H1 (cell line): ENCODE measurements around the gene FMN2. TPM values are rescaled to one million over a fixed set of nuclear protein-coding genes. Genes with fewer than 3 reads are reported as not detected.

Source experiments
- CTCF ChIA-PET: fragments of 300-600 bp; sonication (Branson Sonifier 250); formaldehyde crosslinking; loops from one replicate; lab custom pipeline; 2021; ENCODE audit not compliant: partially characterized antibody; lab: Charles Lee
- POLR2A ChIA-PET: fragments of 300-600 bp; sonication (Branson Sonifier 250); formaldehyde crosslinking; loops from one replicate; lab custom pipeline; 2021; ENCODE audit warnings: inconsistent platforms; ENCODE audit not compliant: partially characterized antibody; lab: Charles Lee
- DNase-seq, 2 experiments: peaks; one replicate each; pipeline versions ENCODE4 v3.0.0 to v3.0.0-alpha.2; 2010 to 2022; ENCODE audit warnings: low spot score in 2 of 2, low read depth in 1 of 2, mixed read lengths in 1 of 2
- FAIRE-seq: peaks from 2 replicates; lab custom pipeline; 2011; peaks lifted over from hg19 to GRCh38; lab: Jason Lieb, UNC
- H2AFZ ChIP-seq: 2 replicates; pipeline ENCODE4 v1.8.1; 2012; ENCODE audit warnings: low read length, inconsistent platforms
- H2AK5ac ChIP-seq: 2 replicates; pipeline ENCODE4 v1.6.1; 2013; ENCODE audit warnings: low read depth, low read length
- H2BK120ac ChIP-seq: replicated peaks from 2 replicates; pipeline ENCODE3; 2013; ENCODE audit warnings: low read depth, low read length, inconsistent platforms
- H2BK12ac ChIP-seq: 2 replicates; pipeline ENCODE4 v1.6.1; 2013; ENCODE audit warnings: low read depth, low read length
- H2BK15ac ChIP-seq: 2 replicates; pipeline ENCODE4 v1.6.1; 2013; ENCODE audit warnings: low read length
- H2BK20ac ChIP-seq: 2 replicates; pipeline ENCODE4 v1.6.1; 2013; ENCODE audit warnings: low read length
- H2BK5ac ChIP-seq: 2 replicates; pipeline ENCODE4 v1.6.1; 2013; ENCODE audit warnings: low read depth, low read length
- H3K14ac ChIP-seq: 2 replicates; pipeline ENCODE4 v1.6.1; 2013; ENCODE audit warnings: inconsistent platforms; ENCODE audit not compliant: insufficient read length
- H3K18ac ChIP-seq: 2 replicates; pipeline ENCODE4 v1.6.1; 2013; ENCODE audit warnings: low read length; ENCODE audit errors: extremely low read depth
- H3K23ac ChIP-seq: 2 replicates; pipeline ENCODE4 v1.6.1; 2013; ENCODE audit warnings: inconsistent platforms; ENCODE audit not compliant: insufficient read length
- H3K23me2 ChIP-seq: 2 replicates; pipeline ENCODE4 v1.6.1; 2013; ENCODE audit warnings: low read depth, low read length
- H3K27ac ChIP-seq: 2 replicates; pipeline ENCODE4 v1.6.1; 2011; ENCODE audit warnings: low read depth, low read length, inconsistent platforms
- H3K27me3 ChIP-seq, 4 experiments: replicated peaks in 1 of 4; 1 replicate in 1 of 4; 2 replicates in 3 of 4; pipeline versions ENCODE4 v1.6.1 to v1.8.1; 2011 to 2013; ENCODE audit warnings: low read length in 3 of 4, mild to moderate bottlenecking in 3 of 4, inconsistent platforms in 2 of 4, mixed read lengths in 2 of 4, moderate library complexity in 1 of 4; ENCODE audit not compliant: control insufficient read depth in 3 of 4, insufficient read depth in 3 of 4; ENCODE audit errors: extremely low read depth in 1 of 4
- H3K36me3 ChIP-seq, 4 experiments: 2 replicates each; pipeline versions ENCODE4 v1.6.1 to v1.8.1; 2011 to 2013; ENCODE audit warnings: mild to moderate bottlenecking in 4 of 4, low read length in 3 of 4, moderate library complexity in 2 of 4, control low read depth in 1 of 4, inconsistent platforms in 1 of 4; ENCODE audit not compliant: insufficient read depth in 4 of 4, control insufficient read depth in 2 of 4
- H3K4ac ChIP-seq: replicated peaks from 2 replicates; pipeline ENCODE3; 2013; ENCODE audit warnings: low read length, low read depth, mixed read lengths, inconsistent platforms; ENCODE audit not compliant: insufficient read length
- H3K4me1 ChIP-seq, 4 experiments: replicated peaks in 1 of 4; 1 replicate in 1 of 4; 2 replicates in 3 of 4; pipeline versions ENCODE4 v1.6.1 to v1.8.1; 2011 to 2013; ENCODE audit warnings: low read length in 3 of 4, inconsistent platforms in 2 of 4, mixed read lengths in 1 of 4; ENCODE audit not compliant: insufficient read depth in 4 of 4, control insufficient read depth in 3 of 4
- H3K4me2 ChIP-seq, 2 experiments: 2 replicates each; pipeline versions ENCODE4 v1.6.1 to v1.8.1; 2011 to 2013; ENCODE audit warnings: low read depth in 2 of 2, low read length in 2 of 2, control low read depth in 1 of 2, inconsistent platforms in 1 of 2, mild to moderate bottlenecking in 1 of 2; ENCODE audit not compliant: insufficient read depth in 1 of 2
- H3K4me3 ChIP-seq, 4 experiments: fragments of 200-600, 300-600 bp in 1 of 4; sonication (generic), shearing (Covaris generic), sonication (Bioruptor Twin) in 1 of 4; 2 replicates each; pipeline versions ENCODE4 v1.5.1 to v1.8.1; 2011 to 2016; ENCODE audit warnings: low read length in 4 of 4, low read depth in 3 of 4, control low read depth in 2 of 4, inconsistent platforms in 2 of 4, mild to moderate bottlenecking in 2 of 4, mixed read lengths in 1 of 4, moderate library complexity in 1 of 4; ENCODE audit not compliant: insufficient read depth in 2 of 4; ENCODE audit errors: extremely low read depth in 1 of 4
- H3K56ac ChIP-seq: replicated peaks from 2 replicates; pipeline ENCODE3; 2013; ENCODE audit warnings: low read depth, mild to moderate bottlenecking, mixed read lengths, low read length, inconsistent platforms; ENCODE audit not compliant: insufficient read length
- H3K79me1 ChIP-seq: 2 replicates; pipeline ENCODE4 v1.6.1; 2013; ENCODE audit warnings: low read depth, low read length, control low read depth
- H3K79me2 ChIP-seq, 2 experiments: 2 replicates each; pipeline versions ENCODE4 v1.6.1 to v1.8.1; 2012 to 2013; ENCODE audit warnings: low read length in 2 of 2, mild to moderate bottlenecking in 2 of 2, inconsistent platforms in 1 of 2; ENCODE audit not compliant: insufficient read depth in 2 of 2, control insufficient read depth in 1 of 2
- H3K9ac ChIP-seq, 4 experiments: replicated peaks in 1 of 4; 1 replicate in 1 of 4; 2 replicates in 3 of 4; pipeline versions ENCODE4 v1.6.1 to v1.8.1; 2011 to 2013; ENCODE audit warnings: low read depth in 3 of 4, low read length in 3 of 4, control low read depth in 2 of 4, mild to moderate bottlenecking in 2 of 4, moderate library complexity in 2 of 4, inconsistent platforms in 1 of 4; ENCODE audit errors: extremely low read depth in 1 of 4
- H3K9me3 ChIP-seq, 2 experiments: 2 replicates each; pipeline versions ENCODE4 v1.6.1 to v1.8.1; 2012 to 2013; ENCODE audit warnings: mild to moderate bottlenecking in 2 of 2, moderate library complexity in 2 of 2, control low read depth in 1 of 2, inconsistent platforms in 1 of 2, low read depth in 1 of 2, low read length in 1 of 2, mixed read lengths in 1 of 2; ENCODE audit not compliant: insufficient read depth in 2 of 2
- H4K20me1 ChIP-seq, 2 experiments: replicated peaks in 1 of 2; 2 replicates each; pipeline versions ENCODE3 to v1.8.1; 2011 to 2013; ENCODE audit warnings: inconsistent platforms in 2 of 2, low read length in 2 of 2, mild to moderate bottlenecking in 1 of 2; ENCODE audit not compliant: insufficient read depth in 2 of 2, control insufficient read depth in 1 of 2
- H4K5ac ChIP-seq: 2 replicates; pipeline ENCODE4 v1.6.1; 2013; ENCODE audit warnings: low read length, low read depth, mixed read lengths, inconsistent platforms; ENCODE audit not compliant: insufficient read length
- H4K8ac ChIP-seq: 2 replicates; pipeline ENCODE4 v1.8.0; 2013; ENCODE audit warnings: mild to moderate bottlenecking, moderate library complexity, low read length, inconsistent platforms; ENCODE audit not compliant: insufficient read depth; ENCODE audit errors: extremely low read depth
- H4K91ac ChIP-seq: replicated peaks from 2 replicates; pipeline ENCODE3; 2013; ENCODE audit warnings: low read length, mixed read lengths, inconsistent platforms; ENCODE audit not compliant: insufficient read length
- MAFK ChIP-seq: IDR thresholded peaks from 2 replicates; pipeline ENCODE4 v1.6.1; 2012; ENCODE audit warnings: low read depth, mild to moderate bottlenecking, improper control_type of control experiment, low read length
- polyA plus RNA-seq, 7 experiments: library from polyadenylated mRNA; depleted of rRNA in 3 of 7; stranded (reverse) in 5 of 7; unstranded in 2 of 7; fragments of >200 nt in 5 of 7; fragments of 200-250 nt in 2 of 7; gene quantifications; 1 replicate in 5 of 7; 2 replicates in 1 of 7; 4 replicates in 1 of 7; pipeline versions ENCODE4 v1.2.1 to v1.2.3, GENCODE V29; 2011 to 2013; ENCODE audit warnings: missing spikeins in 2 of 7, mixed read lengths in 2 of 7
- total RNA-seq: library from RNA; stranded (reverse); fragmentation: NEBNext Ultra II Directional; extraction: Animal tissue kit (Norgen Biotek cat#: 25700); gene quantifications from 2 replicates; pipeline ENCODE4 v1.2.1, GENCODE V29; 2021

FMN2 gene
- total and polyA plus RNA-seq, 2 of the 8 experiments (the other 6 are each of a cell fraction or from before 2014, with no cell fraction given) = 0.83 to 2.0 TPM

- H3K23ac ChIP-seq = no peak overlapping the region
- H3K4me3 ChIP-seq = no peak overlapping the region
- H3K4me1 ChIP-seq = no peaks in the 10 kb centered on the region
- no peaks in the 10 kb centered on the region for H3K23me2 ChIP-seq
- no peaks in the 10 kb centered on the region for H3K9me3 ChIP-seq
- no peak overlapping the region for H3K4ac ChIP-seq
- H2AFZ ChIP-seq = no peak overlapping the region
- no peaks in the 10 kb centered on the region for H4K20me1 ChIP-seq
- no peak overlapping the region for H3K9ac ChIP-seq
- H2BK120ac ChIP-seq = no peak overlapping the region
- TF ChIP-seq MAFK = no peak
- no peaks in the 10 kb centered on the region for H3K27me3 ChIP-seq
- H3K18ac ChIP-seq = no peak overlapping the region
- H3K4me2 ChIP-seq = no peak overlapping the region
- no peak overlapping the region for H2BK5ac ChIP-seq
- ChIA-PET POLR2A (no interaction called here), CTCF (no interaction called here)
- no peak overlapping the region for H2AK5ac ChIP-seq
- FAIRE-seq (no peak), DNase-seq (no peak)
- no peak overlapping the region for H4K91ac ChIP-seq
- H3K14ac ChIP-seq = no peak overlapping the region
- H2BK12ac ChIP-seq = no peak overlapping the region
- no peaks in the 10 kb centered on the region for H3K79me2 ChIP-seq
- no peak overlapping the region for H2BK15ac ChIP-seq
- H4K5ac ChIP-seq = no peak overlapping the region
- no peak overlapping the region for H2BK20ac ChIP-seq
- no peaks in the 10 kb centered on the region; the same call in 1 of the 2 replicates for H3K79me1 ChIP-seq
- H4K8ac ChIP-seq = no peak overlapping the region
- no peak overlapping the region for H3K27ac ChIP-seq
- H3K56ac ChIP-seq = no peak overlapping the region
- no peaks in the 10 kb centered on the region for H3K36me3 ChIP-seq
Observed at GRCh38 chr1:240239309-240239708, 147.6 kb downstream of the FMN2 start.
